Upper lobe of right lung (tissue), 1 donor: ENCODE results near the gene SLF2. TPM values are rescaled to one million over a fixed set of nuclear protein-coding genes. Genes with fewer than 3 reads are reported as not detected.
"Not testable (repeated sequence)": the region's sequence is repeated elsewhere in the genome, so short reads cannot be mapped to it uniquely, and the experiment has no call there.

Experiments
- ATAC-seq: fragments of 200-7000 bp; cut with Tn5 transposase; one replicate; pipeline ENCODE4 v1.9.1; 2020; ENCODE audit warnings: mild to moderate bottlenecking, moderate library complexity
- DNase-seq: peaks from one replicate; pipeline ENCODE4 v3.0.0-alpha.2; 2020
- H3K27ac ChIP-seq: fragments of 200-600 bp; one replicate; pipeline ENCODE4 v1.8.0; 2022
- H3K27me3 ChIP-seq: fragments of 200-600 bp; one replicate; pipeline ENCODE4 v1.8.0; 2022; ENCODE audit warnings: mild to moderate bottlenecking
- H3K36me3 ChIP-seq: fragments of 200-600 bp; one replicate; pipeline ENCODE4 v1.8.0; 2022
- H3K4me1 ChIP-seq: fragments of 200-600 bp; one replicate; pipeline ENCODE4 v1.8.0; 2022
- H3K4me3 ChIP-seq: fragments of 200-600 bp; one replicate; pipeline ENCODE4 v1.8.0; 2022; ENCODE audit warnings: mild to moderate bottlenecking
- H3K9me3 ChIP-seq: fragments of 200-600 bp; one replicate; pipeline ENCODE4 v1.8.0; 2022
- intact Hi-C: fragments of 100-400 bp; cut with DNase I; formaldehyde crosslinking; loops from one replicate; pipeline ENCODE4 v1.11.0; 2022
- total RNA-seq: library from RNA; stranded (reverse); fragmentation: NEBNext Ultra II Directional; extraction: Animal tissue kit (Norgen Biotek cat#: 25700); gene quantifications from one replicate; pipeline ENCODE4 v1.2.1, GENCODE V29; 2021
- TF ChIP-seq, protein P1 (sequence below): fragments of 200-600 bp; IDR thresholded peaks from one replicate; pipeline ENCODE4 v1.8.0; 2022; ENCODE audit warnings: antibody characterized with exemption
- donor health status: DM: no; HTN: yes; CAD: no; lungs with severe emphysema.

SLF2 gene
- total RNA-seq, 1 donor from 2014 or later: 32.9 TPM

DNA sequence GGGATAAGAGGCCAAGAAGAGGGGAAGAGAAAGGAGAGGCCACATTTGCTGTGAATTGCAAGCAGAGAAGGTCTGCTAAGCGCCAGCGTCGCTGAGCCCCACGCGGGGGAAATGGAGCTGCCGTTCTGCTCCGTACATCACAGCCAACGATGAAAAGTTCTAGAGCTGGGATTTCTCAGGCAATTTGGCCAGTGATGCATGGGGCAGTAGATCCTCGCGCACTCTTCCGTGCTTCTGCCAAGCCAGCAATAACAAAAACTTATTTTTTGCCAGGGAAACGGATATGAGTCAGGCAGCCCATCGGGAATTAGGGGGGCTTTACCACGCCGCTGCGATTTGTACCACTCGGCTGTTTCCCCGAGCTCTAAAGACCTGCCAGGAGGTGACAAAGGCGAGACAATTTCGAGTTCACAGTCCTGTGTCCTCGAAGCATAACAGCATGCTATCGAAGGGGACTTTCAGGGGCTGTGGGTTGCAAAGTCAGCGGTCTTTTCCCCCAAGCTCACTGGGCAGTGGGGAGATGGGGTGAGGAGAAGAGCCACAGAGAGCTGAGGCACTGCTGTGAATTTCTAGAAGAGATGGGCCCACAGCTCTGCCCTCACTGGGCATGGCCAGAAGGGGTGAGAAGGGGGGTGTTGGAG is 30.0 kb upstream of the SLF2 start:
- peaks cover 1% of the 10 kb centered on the region for H3K27me3 ChIP-seq
- H3K4me1 ChIP-seq: peaks cover 10% of the 10 kb centered on the region
- TF ChIP-seq, protein P1, sequence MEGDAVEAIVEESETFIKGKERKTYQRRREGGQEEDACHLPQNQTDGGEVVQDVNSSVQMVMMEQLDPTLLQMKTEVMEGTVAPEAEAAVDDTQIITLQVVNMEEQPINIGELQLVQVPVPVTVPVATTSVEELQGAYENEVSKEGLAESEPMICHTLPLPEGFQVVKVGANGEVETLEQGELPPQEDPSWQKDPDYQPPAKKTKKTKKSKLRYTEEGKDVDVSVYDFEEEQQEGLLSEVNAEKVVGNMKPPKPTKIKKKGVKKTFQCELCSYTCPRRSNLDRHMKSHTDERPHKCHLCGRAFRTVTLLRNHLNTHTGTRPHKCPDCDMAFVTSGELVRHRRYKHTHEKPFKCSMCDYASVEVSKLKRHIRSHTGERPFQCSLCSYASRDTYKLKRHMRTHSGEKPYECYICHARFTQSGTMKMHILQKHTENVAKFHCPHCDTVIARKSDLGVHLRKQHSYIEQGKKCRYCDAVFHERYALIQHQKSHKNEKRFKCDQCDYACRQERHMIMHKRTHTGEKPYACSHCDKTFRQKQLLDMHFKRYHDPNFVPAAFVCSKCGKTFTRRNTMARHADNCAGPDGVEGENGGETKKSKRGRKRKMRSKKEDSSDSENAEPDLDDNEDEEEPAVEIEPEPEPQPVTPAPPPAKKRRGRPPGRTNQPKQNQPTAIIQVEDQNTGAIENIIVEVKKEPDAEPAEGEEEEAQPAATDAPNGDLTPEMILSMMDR: no peak
- no peaks in the 10 kb centered on the region for H3K9me3 ChIP-seq
- peak overlapping the region; percentile 6 for H3K27ac ChIP-seq
- peak; percentile 41 for DNase-seq
- no peak for ATAC-seq
- H3K36me3 ChIP-seq: no peaks in the 10 kb centered on the region
- no peak overlapping the region for H3K4me3 ChIP-seq
- intact Hi-C loops: no loop called here

DNA sequence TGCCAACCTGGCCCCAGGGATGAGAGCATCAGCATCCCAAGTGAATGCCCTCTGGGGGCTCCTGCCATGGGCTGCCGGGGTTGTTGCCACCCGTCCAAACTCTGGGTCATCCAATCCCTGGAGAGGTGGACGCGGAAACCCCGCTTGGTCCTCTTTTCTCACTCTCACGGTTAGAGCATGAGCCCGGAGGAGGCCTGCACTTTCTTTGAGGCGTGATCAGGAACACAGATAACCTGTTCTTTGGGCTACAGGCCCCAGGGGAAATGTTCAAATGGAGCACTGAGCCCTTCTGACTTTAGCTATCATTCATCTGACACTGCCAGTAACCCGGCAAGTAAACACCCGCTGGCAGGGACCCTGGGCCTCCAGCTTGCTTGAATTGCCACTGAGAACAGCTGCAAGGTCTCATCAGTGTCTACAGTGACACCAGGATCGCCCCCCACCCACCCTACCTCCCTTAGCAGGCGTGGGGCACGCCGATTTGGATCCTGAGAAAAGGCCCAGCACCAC is 29.4 kb upstream of the SLF2 start:
- peak; percentile 39 for DNase-seq
- no peak for ATAC-seq
- Histone ChIP-seq H3K27me3 (no peaks in the 10 kb centered on the region), H3K4me1 (peaks cover 10% of the 10 kb centered on the region), H3K36me3 (no peaks in the 10 kb centered on the region), H3K27ac (peak overlapping the region; percentile 6), H3K9me3 (no peaks in the 10 kb centered on the region), H3K4me3 (no peak overlapping the region)
- intact Hi-C loops: no loop called here
- TF ChIP-seq, protein P1: no peak

DNA sequence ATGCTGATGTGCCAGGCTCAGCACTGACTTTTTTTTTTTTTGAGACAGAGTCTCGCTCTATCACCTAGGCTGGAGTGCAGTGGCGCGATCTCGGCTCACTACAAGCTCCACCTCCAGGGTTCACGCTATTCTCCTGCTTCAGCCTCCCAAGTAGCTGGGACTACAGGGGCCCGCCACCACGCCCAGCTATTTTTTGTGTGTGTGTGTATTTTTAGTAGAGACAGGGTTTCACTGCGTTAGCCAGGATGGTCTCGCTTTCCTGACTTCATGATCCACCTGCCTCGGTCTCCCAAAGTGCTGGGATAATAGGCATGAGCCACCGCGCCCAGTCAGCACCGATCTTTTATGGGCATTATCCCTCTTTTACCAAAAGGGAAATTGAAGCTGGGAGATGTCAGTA is 27.2 kb upstream of the SLF2 start:
- H3K36me3 ChIP-seq, H3K4me1 ChIP-seq, DNase-seq, intact Hi-C loops, H3K4me3 ChIP-seq, H3K27me3 ChIP-seq, H3K27ac ChIP-seq, ATAC-seq, H3K9me3 ChIP-seq: not testable (repeated sequence)

DNA sequence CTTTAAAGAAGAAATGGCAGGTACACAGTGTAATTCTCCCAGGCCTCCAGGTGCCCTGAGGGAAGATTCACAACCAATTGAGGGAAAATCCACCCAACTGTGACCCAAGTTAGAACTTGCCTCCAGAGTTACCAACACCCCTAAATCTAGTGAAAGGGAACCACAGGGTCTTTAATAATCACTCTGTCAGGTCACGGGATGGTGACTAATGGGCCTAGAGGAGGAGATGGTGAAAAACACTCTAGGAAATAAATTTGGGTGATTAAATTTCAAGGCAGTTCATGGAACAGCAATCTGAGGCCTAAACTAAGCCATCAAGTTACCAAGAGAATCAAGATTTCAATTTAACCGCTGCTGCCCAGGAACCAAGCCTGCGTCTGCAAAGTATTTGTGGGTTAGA is 26.7 kb upstream of the SLF2 start:
- ATAC-seq (no peak), DNase-seq (no peak)

DNA sequence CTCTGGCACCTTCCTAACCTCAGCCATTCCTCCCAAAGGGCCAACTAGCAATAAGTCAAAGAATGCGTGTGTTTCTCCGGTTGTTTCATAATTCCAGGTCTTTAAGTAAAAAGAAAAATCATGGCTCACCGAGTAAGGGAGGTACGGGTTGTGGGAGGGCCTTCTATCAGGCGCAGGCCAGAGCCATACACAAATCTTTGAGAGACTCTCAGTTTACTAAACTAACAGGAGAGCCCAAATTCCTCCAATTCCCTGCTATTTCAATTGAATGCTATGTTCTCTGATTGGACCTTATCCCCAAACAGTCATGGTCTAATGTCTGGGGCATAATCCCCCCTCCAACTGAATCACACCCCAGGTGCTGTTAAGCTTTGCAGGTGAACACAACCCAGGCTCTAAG is 26.2 kb upstream of the SLF2 start:
- intact Hi-C loops: no loop called here
- no peak overlapping the region for H3K4me3 ChIP-seq
- TF ChIP-seq, protein P1: no peak
- DNase-seq: no peak
- ATAC-seq: no peak
- peaks cover 10% of the 10 kb centered on the region for H3K4me1 ChIP-seq
- no peaks in the 10 kb centered on the region for H3K36me3 ChIP-seq
- H3K9me3 ChIP-seq: no peaks in the 10 kb centered on the region
- peak overlapping the region; percentile 24 for H3K27ac ChIP-seq
- H3K27me3 ChIP-seq: no peaks in the 10 kb centered on the region

More for the DNA sequence above, 26.7 kb upstream of the SLF2 start:
- Histone ChIP-seq H3K4me3 (no peak overlapping the region), H3K9me3 (no peaks in the 10 kb centered on the region), H3K27ac (peak overlapping the region; percentile 24), H3K36me3 (no peaks in the 10 kb centered on the region), H3K27me3 (no peaks in the 10 kb centered on the region), H3K4me1 (peaks cover 10% of the 10 kb centered on the region)
- intact Hi-C loops: no loop called here
- TF ChIP-seq, protein P1: no peak

DNA sequence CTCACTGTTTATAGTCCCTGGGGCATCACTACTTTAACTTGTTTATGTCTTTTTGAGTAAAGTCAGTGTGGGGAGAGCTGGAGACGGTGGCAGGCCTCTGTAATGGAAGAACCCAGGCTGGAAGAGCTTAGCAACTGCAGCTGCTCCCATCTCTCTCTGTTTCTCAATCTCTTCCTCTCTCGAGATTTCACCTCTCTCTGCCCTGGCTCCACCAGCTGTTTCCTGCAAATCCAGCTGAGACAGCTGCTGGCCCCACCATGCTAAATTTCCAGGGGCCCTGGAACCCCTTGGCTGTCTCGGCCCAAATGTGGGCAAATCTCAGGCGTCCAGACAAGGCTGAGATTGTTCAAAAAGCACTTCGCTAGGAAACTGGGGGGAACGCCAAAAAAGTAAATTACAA is 25.8 kb upstream of the SLF2 start:
- intact Hi-C loops: no loop called here
- H3K4me1 ChIP-seq: peaks cover 10% of the 10 kb centered on the region
- H3K27me3 ChIP-seq: peaks cover under 1% of the 10 kb centered on the region
- ATAC-seq: no peak
- TF ChIP-seq, protein P1: no peak
- no peaks in the 10 kb centered on the region for H3K9me3 ChIP-seq
- H3K27ac ChIP-seq: peak overlapping the region; percentile 24
- H3K36me3 ChIP-seq: no peaks in the 10 kb centered on the region
- H3K4me3 ChIP-seq: no peak overlapping the region
- DNase-seq: peak; percentile 31
